Measurements from ENCODE around the gene MOV10. TPM values are rescaled to one million over a fixed set of nuclear protein-coding genes. Genes with fewer than 3 reads are reported as not detected.

MOV10 gene
- total and polyA plus RNA-seq, 2 donors (not counting 3 experiments of a cell fraction or from before 2014, with no cell fraction given): 97.1 to 113 TPM

DNA sequence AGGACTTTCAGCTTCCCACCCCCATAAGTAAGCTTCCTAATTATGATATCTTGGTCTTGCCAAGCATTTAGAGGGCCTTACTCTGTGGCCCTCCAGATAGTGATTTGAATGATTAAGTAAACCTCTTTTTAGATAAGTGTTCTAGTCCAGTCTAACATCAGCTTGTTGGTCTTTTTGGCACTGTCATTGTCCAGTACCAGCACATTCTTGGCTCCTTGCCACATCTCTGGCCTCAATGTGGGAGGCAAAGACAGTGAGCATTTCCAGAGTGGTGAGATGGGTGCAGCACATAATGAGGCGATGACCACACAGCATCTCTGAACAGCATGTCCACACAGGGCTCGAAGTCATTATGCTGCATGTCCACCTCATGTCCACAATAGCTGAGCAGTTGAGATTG is 48.8 kb upstream of the MOV10 start:
- POLR2A ChIA-PET: no interaction called here
- H2AFZ ChIP-seq (ENCODE audit: low read depth, low read length): no peak overlapping the region
- BruUV-seq (replicated peaks): no TSS peak
- H3K4me1 ChIP-seq (ENCODE audit: control insufficient read depth, extremely low read depth, insufficient read depth, low read length): peaks cover 17% of the 10 kb centered on the region
- TF ChIP-seq EZH2 (IDR thresholded peaks at IDR 0.05; ENCODE audit: borderline replicate concordance, low read depth, low read length, severe bottlenecking) (no peak), JUN (IDR thresholded peaks at IDR 0.05; ENCODE audit: borderline replicate concordance, insufficient read depth, insufficient read length, low read depth) (no peak), POLR2AphosphoS5 (IDR thresholded peaks at IDR 0.05; ENCODE audit: insufficient read depth, low read depth, low read length) (no peak), MYC (IDR thresholded peaks at IDR 0.05; ENCODE audit: low read depth, low read length) (no peak), POLR2A (IDR thresholded peaks at IDR 0.05; ENCODE audit: low read depth, low read length) (no peak), GATA2 (IDR thresholded peaks at IDR 0.05; ENCODE audit: insufficient read depth, insufficient read length, low read depth, low read length) (no peak)
- TF ChIP-seq, protein P1, sequence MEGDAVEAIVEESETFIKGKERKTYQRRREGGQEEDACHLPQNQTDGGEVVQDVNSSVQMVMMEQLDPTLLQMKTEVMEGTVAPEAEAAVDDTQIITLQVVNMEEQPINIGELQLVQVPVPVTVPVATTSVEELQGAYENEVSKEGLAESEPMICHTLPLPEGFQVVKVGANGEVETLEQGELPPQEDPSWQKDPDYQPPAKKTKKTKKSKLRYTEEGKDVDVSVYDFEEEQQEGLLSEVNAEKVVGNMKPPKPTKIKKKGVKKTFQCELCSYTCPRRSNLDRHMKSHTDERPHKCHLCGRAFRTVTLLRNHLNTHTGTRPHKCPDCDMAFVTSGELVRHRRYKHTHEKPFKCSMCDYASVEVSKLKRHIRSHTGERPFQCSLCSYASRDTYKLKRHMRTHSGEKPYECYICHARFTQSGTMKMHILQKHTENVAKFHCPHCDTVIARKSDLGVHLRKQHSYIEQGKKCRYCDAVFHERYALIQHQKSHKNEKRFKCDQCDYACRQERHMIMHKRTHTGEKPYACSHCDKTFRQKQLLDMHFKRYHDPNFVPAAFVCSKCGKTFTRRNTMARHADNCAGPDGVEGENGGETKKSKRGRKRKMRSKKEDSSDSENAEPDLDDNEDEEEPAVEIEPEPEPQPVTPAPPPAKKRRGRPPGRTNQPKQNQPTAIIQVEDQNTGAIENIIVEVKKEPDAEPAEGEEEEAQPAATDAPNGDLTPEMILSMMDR (IDR thresholded peaks at IDR 0.05; ENCODE audit: extremely low read depth in 1 of 2, insufficient read depth in 1 of 2, low read depth in 1 of 2, low read length in 2 of 2): no peak
- H3K9ac ChIP-seq (replicated peaks; ENCODE audit: extremely low read depth, insufficient read depth, low read length): no peak overlapping the region
- no peaks in the 10 kb centered on the region for H3K9me1 ChIP-seq (replicated peaks; ENCODE audit: control insufficient read depth, extremely low read depth, insufficient read depth, low read length)
- CTCF ChIA-PET: interaction anchor here (1.0 kb wide), 1 partner anchor 12 kb away, joined by 3 read pairs; no protein-coding TSS in a partner anchor
- H3K27me3 ChIP-seq (ENCODE audit: control insufficient read depth in 2 of 2, insufficient read depth in 2 of 2, low read length in 2 of 2): no peaks in the 10 kb centered on the region
- no peak overlapping the region for H3K27ac ChIP-seq (ENCODE audit: insufficient read depth, low read depth, low read length)
- intact Hi-C loops (cut with micrococcal nuclease): no loop called here
- FAIRE-seq (no peak), DNase-seq (ENCODE audit: low read depth, low spot score) (no peak)
- peaks cover 16% of the 10 kb centered on the region for H4K20me1 ChIP-seq (replicated peaks; ENCODE audit: control insufficient read depth, extremely low read depth, insufficient read depth, low read length)
- dilution Hi-C loops (cut with MboI; ENCODE audit: extremely low pct_ligation_motif_present, low sequenced_read_pairs): no loop called here
- H3K4me3 ChIP-seq (replicated peaks in 1 of 3; ENCODE audit: insufficient read depth in 1 of 3, low read depth in 1 of 3, low read length in 3 of 3): no peak overlapping the region
- peaks cover 94% of the 10 kb centered on the region for H3K79me2 ChIP-seq (ENCODE audit: control insufficient read depth, insufficient read depth, low read length)
- no peaks in the 10 kb centered on the region for H3K9me3 ChIP-seq (replicated peaks; ENCODE audit: control insufficient read depth, insufficient read depth, low read length)
- H3K36me3 ChIP-seq (ENCODE audit: control insufficient read depth in 2 of 2, extremely low read depth in 1 of 2, insufficient read depth in 2 of 2, low read length in 2 of 2): peaks cover 0 to 4% of the 10 kb centered on the region in 2 experiments
- no peak overlapping the region for H3K4me2 ChIP-seq (ENCODE audit: insufficient read depth, low read length)
